Measurements from ENCODE around the gene DCAF6. TPM values are rescaled to one million over a fixed set of nuclear protein-coding genes. Genes with fewer than 3 reads are reported as not detected.
"Not testable (repeated sequence)": the region's sequence is repeated elsewhere in the genome, so short reads cannot be mapped to it uniquely, and the experiment has no call there.

Gene DCAF6, protein sequence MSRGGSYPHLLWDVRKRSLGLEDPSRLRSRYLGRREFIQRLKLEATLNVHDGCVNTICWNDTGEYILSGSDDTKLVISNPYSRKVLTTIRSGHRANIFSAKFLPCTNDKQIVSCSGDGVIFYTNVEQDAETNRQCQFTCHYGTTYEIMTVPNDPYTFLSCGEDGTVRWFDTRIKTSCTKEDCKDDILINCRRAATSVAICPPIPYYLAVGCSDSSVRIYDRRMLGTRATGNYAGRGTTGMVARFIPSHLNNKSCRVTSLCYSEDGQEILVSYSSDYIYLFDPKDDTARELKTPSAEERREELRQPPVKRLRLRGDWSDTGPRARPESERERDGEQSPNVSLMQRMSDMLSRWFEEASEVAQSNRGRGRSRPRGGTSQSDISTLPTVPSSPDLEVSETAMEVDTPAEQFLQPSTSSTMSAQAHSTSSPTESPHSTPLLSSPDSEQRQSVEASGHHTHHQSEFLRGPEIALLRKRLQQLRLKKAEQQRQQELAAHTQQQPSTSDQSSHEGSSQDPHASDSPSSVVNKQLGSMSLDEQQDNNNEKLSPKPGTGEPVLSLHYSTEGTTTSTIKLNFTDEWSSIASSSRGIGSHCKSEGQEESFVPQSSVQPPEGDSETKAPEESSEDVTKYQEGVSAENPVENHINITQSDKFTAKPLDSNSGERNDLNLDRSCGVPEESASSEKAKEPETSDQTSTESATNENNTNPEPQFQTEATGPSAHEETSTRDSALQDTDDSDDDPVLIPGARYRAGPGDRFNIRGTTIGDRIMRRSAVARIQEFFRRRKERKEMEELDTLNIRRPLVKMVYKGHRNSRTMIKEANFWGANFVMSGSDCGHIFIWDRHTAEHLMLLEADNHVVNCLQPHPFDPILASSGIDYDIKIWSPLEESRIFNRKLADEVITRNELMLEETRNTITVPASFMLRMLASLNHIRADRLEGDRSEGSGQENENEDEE
- 10 to 100 TPM; 30.7 to 42.8 TPM for total RNA-seq

GRCh38 chr1:167936068-167936929 is at the start of gene DCAF6:
DCAF6 (plus strand) TSS chr1:167936683; CDS start chr1:167936912, 229 bp downstream.
- ATAC-seq (peak; percentile 93), DNase-seq (peak; percentile 97 to 99 (median 98))
- peak in 1 of 7 experiments; percentile 4 for TF ChIP-seq CTCF (IDR thresholded peaks at IDR 0.05)
- peak; percentile 78 to 93 (median 90) for TF ChIP-seq POLR2A (IDR thresholded peaks at IDR 0.05)
- H3K4me3 ChIP-seq, result peak within 1 kb of the TSS; percentile 91 to 98
- no peaks in the 10 kb centered on the region for H3K36me3 ChIP-seq (replicated peaks in 1 of 2; ENCODE audit: insufficient read depth in 1 of 2, low read depth in 2 of 2)
- peaks cover 27% of the 10 kb centered on the region for H3K4me1 ChIP-seq
- H3K9me3 ChIP-seq, result no peaks in the 10 kb centered on the region
- peak within 1 kb of the TSS; percentile 91 to 97 (median 95) for H3K27ac ChIP-seq
- H3K27me3 ChIP-seq, result no peaks in the 10 kb centered on the region
- intact Hi-C loops (cut with DNase I), result no loop called here
- 0% methylated on average over 17 to 58 of the region's 58 CpGs for WGBS, 2 donors

DNA sequence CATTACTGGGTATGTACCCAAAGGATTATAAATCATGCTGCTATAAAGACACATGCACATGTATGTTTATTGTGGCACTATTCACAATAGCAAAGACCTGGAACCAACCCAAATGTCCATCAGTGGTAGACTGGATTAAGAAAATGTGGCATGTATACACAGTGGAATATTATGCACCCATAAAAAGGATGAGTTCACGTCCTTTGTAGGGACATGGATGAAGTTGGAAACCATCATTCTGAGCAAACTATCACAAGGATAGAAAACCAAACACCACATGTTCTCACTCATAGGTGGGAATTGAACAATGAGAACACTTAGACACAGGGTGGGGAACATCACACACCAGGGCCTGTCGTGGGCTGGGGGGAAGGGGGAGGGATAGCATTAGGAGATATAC is 49.3 kb upstream of the DCAF6 start:
- H3K4me3 ChIP-seq; H3K36me3 ChIP-seq (replicated peaks in 1 of 2; ENCODE audit: insufficient read depth in 1 of 2, low read depth in 2 of 2); intact Hi-C loops (cut with DNase I); H3K27ac ChIP-seq; H3K27me3 ChIP-seq; H3K9me3 ChIP-seq; ATAC-seq; DNase-seq; H3K4me1 ChIP-seq: not testable (repeated sequence)
- 78 to 87% methylated on average over 2 of the region's 2 CpGs for WGBS, 2 donors

GRCh38 chr1:167890400-167890799 is 46.1 kb upstream of the DCAF6 start:
- no peak for DNase-seq
- Histone ChIP-seq H3K4me3 (no peak overlapping the region), H3K36me3 (replicated peaks in 1 of 2; ENCODE audit: insufficient read depth in 1 of 2, low read depth in 2 of 2) (no peaks in the 10 kb centered on the region), H3K27me3 (no peaks in the 10 kb centered on the region), H3K27ac (no peak overlapping the region), H3K9me3 (no peaks in the 10 kb centered on the region), H3K4me1 (no peaks in the 10 kb centered on the region)
- intact Hi-C loops (cut with DNase I), result no loop called here
- no peak for TF ChIP-seq CTCF (IDR thresholded peaks at IDR 0.05)
- ATAC-seq, result no peak

GRCh38 chr1:167893798-167894197 is 42.7 kb upstream of the DCAF6 start:
- Histone ChIP-seq H3K9me3 (no peaks in the 10 kb centered on the region), H3K27me3 (no peaks in the 10 kb centered on the region), H3K36me3 (replicated peaks in 1 of 2; ENCODE audit: insufficient read depth in 1 of 2, low read depth in 2 of 2) (no peaks in the 10 kb centered on the region), H3K27ac (no peak overlapping the region), H3K4me3 (no peak overlapping the region), H3K4me1 (no peaks in the 10 kb centered on the region)
- DNase-seq (no peak), ATAC-seq (no peak)
- 68 to 86% methylated on average over 2 of the region's 2 CpGs for WGBS, 2 donors
- intact Hi-C loops (cut with DNase I), result no loop called here
- TF ChIP-seq CTCF (IDR thresholded peaks at IDR 0.05), result no peak
- no peak for TF ChIP-seq POLR2A (IDR thresholded peaks at IDR 0.05)
